ENCODE measurements around the gene THYN1. TPM values are rescaled to one million over a fixed set of nuclear protein-coding genes. Genes with fewer than 3 reads are reported as not detected.

THYN1 gene
- total RNA-seq, 2 donors from 2014 or later = 72.7 to 81.0 TPM

DNA sequence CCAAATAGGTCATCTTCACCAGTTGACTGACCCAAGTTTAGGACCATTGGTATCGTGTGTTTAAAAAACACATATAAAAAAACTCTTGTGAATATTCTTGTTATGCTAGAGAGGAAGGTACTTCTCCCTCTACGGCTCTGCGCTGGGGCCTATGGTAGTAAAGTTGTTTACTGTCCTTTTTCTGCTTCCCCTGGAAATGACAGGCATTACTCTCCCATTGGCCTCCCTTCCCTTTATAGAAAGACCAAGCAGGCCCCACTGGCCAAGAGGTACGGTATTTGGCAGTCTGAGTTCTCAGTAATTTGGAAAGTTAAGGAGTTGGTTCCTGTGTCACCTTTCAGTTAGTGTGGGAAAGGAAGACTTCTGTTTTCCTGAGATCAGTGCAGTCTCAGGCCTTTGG lies 6.5 kb downstream of the THYN1 start:
- no peak overlapping the region for H3K4me3 Mint-ChIP-seq
- peaks cover 7% of the 10 kb centered on the region for H3K4me1 Mint-ChIP-seq
- H3K36me3 Mint-ChIP-seq (ENCODE audit: low read depth) = peaks cover 94% of the 10 kb centered on the region
- peak overlapping the region; percentile 83 for H3K27ac Mint-ChIP-seq
- H3K9me3 Mint-ChIP-seq = no peaks in the 10 kb centered on the region
- no peak for ATAC-seq (replicated peaks)
- no peaks in the 10 kb centered on the region for H3K27me3 Mint-ChIP-seq

DNA sequence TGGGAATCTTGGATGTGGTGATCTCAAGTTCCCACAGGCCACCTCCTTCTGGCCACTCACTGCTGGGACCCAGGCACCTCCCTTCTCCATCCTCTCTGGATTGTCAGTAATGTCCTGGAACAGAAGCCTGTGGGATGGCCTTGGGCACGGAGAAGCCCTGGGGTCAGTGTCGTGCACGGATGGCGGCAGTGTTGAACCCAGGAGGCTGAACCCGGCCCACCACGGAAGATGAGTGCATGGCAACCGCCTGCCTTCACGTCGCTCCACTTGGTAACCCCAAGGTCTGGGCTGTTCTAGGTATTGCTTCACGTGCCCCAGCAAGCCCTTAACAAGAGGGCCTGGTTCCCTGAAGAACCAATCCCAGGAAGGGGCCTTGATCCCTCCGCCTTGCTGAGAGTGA lies 7.1 kb downstream of the THYN1 start:
- Mint-ChIP-seq H3K36me3 (ENCODE audit: low read depth) (peaks cover 89% of the 10 kb centered on the region), H3K27ac (no peak overlapping the region)
- no peak for ATAC-seq (replicated peaks)

DNA sequence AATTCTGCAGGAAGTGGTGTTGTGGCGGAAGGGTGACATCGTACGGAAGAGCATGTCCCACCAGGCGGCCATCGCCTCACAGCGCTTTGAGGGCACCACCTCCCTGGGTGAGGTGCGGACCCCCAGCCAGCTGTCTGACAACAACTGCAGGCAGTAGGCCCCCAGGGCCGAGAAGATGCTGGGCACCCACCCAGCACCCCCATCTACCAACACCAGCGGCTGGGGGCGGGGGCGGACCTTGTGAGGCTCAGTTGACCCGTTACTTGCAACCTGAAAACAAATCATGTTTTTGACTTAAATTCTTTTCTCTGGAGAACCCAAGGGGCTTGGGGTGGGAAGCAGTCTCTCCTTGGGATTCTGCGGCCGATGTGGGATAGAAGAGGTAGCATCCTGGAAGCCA lies 7.7 kb downstream of the THYN1 start:
- peaks cover 7% of the 10 kb centered on the region for H3K4me1 Mint-ChIP-seq
- peaks cover 83% of the 10 kb centered on the region for H3K36me3 Mint-ChIP-seq (ENCODE audit: low read depth)
- H3K4me3 Mint-ChIP-seq = no peak overlapping the region
- no peak overlapping the region for H3K27ac Mint-ChIP-seq
- no peak for ATAC-seq (replicated peaks)
- no peaks in the 10 kb centered on the region for H3K27me3 Mint-ChIP-seq
- no peaks in the 10 kb centered on the region for H3K9me3 Mint-ChIP-seq

More for the DNA sequence above, 7.1 kb downstream of the THYN1 start:
- peaks cover 7% of the 10 kb centered on the region for H3K4me1 Mint-ChIP-seq
- H3K27me3 Mint-ChIP-seq = no peaks in the 10 kb centered on the region
- no peaks in the 10 kb centered on the region for H3K9me3 Mint-ChIP-seq
- H3K4me3 Mint-ChIP-seq = no peak overlapping the region

DNA sequence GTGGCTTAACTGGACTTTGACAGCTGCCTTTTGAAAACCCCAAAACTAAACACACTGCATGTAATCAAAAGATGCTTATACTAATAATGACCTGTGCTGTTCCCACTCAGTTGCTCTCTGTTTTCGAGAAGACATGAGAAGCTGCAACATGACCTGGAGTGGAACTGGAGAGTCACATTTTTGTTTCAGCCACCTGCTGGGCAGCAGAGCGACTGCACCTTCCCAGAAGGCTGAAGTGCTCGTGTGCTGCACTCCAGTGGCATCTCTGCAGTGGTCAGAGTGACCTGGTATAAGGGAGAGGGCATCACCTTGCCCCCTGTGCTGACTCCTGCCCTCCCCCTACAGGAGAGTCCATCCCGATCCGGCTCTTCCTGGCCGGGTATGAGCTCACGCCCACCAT lies 8.6 kb downstream of the THYN1 start:
- Mint-ChIP-seq H3K27me3 (no peaks in the 10 kb centered on the region), H3K27ac (peak overlapping the region; percentile 20), H3K4me1 (peaks cover 7% of the 10 kb centered on the region), H3K36me3 (ENCODE audit: low read depth) (peaks cover 83% of the 10 kb centered on the region), H3K9me3 (no peaks in the 10 kb centered on the region), H3K4me3 (no peak overlapping the region)
- no peak for ATAC-seq (replicated peaks)

DNA sequence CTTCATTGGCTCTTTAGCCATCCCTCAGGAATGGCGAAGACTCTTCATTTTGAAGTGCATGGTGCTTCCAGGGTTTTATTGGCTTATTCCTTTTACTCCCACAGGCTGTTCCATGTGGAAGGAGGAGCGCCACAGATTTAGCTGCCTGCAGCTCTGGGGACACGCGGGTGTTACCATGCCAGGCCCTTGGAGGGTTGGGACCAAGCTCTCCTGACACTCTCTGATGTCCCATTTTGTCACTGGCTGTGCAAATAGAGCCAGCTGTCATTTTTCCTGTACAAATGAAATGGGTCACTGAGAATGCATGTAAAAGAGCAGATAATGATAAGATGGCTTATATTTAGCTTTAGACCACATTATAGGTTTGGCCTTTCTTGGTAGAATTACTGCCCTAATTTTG lies 9.2 kb downstream of the THYN1 start:
- Mint-ChIP-seq H3K27me3 (no peaks in the 10 kb centered on the region), H3K9me3 (no peaks in the 10 kb centered on the region), H3K27ac (peak overlapping the region; percentile 45), H3K4me3 (no peak overlapping the region), H3K36me3 (ENCODE audit: low read depth) (peaks cover 76% of the 10 kb centered on the region), H3K4me1 (peaks cover 7% of the 10 kb centered on the region)
- ATAC-seq (replicated peaks) = no peak

DNA sequence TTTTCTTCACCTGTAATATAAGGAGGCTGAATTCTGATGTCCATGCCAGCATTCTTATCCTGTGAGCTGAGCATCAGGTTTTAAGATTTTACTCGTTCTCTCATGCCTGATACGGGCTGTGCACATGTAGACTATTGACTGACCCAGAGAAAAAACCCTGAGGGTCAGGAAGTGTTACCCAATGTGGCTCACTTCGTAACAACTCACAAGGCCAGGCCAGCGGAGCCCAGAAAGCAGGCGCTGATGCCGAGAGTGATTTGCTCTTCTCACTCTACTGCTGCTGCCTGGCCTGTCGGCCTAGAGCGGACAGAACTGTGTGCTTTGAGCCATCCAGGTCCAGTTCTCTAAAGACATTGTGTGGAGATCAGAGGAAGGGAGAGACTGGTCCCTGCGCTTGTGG lies 10.8 kb downstream of the THYN1 start:
- H3K9me3 Mint-ChIP-seq = no peaks in the 10 kb centered on the region
- no peaks in the 10 kb centered on the region for H3K27me3 Mint-ChIP-seq

DNA sequence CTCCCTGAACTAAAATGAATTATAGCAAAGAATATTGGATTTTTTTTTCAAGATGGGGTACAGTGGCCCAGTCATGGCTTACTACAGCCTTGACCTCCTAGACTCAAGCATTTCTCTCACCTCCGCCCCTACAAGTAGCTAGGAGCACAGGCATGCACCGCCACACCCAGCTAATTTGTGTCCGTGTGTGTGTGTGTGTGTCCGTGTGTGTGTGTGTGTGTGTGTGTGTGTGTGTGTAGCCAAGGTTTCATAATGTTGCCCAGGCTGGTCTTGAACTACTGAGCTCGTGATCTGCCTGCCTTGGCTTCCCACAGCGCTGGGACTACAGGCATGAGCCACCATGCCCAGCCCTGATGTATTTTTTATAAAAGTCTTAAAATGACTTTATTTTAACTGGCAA lies 12.6 kb downstream of the THYN1 start:
- Mint-ChIP-seq H3K27me3 (no peaks in the 10 kb centered on the region), H3K36me3 (ENCODE audit: low read depth) (peaks cover 71% of the 10 kb centered on the region), H3K4me3 (no peak overlapping the region), H3K9me3 (no peaks in the 10 kb centered on the region), H3K27ac (no peak overlapping the region), H3K4me1 (no peaks in the 10 kb centered on the region)
- no peak for ATAC-seq (replicated peaks)

More for the DNA sequence above, 10.8 kb downstream of the THYN1 start:
- H3K4me3 Mint-ChIP-seq = no peak overlapping the region
- no peak for ATAC-seq (replicated peaks)
- peak overlapping the region; percentile 45 for H3K27ac Mint-ChIP-seq
- peaks cover 71% of the 10 kb centered on the region for H3K36me3 Mint-ChIP-seq (ENCODE audit: low read depth)
- H3K4me1 Mint-ChIP-seq = no peaks in the 10 kb centered on the region

DNA sequence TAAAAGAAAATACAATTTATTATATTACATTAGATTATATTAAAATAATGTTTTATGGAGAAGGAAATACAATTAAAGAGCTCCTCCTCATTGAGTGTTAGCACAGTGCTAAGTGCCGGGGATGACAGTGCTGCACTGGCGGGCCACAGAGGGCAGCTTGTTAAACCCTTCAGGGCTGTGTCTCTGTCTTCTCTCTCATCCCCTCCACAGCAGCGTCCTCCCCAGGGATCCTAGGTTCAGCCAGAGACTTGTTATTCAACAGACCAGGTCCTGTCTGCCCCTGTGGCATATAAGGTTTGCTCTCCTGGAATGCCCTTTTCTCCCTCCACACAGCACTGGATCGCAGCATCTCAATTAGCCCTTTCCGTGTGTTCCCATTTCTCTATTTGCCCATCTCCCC lies 14.2 kb downstream of the THYN1 start:
- no peaks in the 10 kb centered on the region for H3K9me3 Mint-ChIP-seq
- peaks cover 67% of the 10 kb centered on the region for H3K36me3 Mint-ChIP-seq (ENCODE audit: low read depth)
- no peak overlapping the region for H3K27ac Mint-ChIP-seq
- no peak for ATAC-seq (replicated peaks)
- no peaks in the 10 kb centered on the region for H3K27me3 Mint-ChIP-seq
- no peak overlapping the region for H3K4me3 Mint-ChIP-seq
- H3K4me1 Mint-ChIP-seq = no peaks in the 10 kb centered on the region

DNA sequence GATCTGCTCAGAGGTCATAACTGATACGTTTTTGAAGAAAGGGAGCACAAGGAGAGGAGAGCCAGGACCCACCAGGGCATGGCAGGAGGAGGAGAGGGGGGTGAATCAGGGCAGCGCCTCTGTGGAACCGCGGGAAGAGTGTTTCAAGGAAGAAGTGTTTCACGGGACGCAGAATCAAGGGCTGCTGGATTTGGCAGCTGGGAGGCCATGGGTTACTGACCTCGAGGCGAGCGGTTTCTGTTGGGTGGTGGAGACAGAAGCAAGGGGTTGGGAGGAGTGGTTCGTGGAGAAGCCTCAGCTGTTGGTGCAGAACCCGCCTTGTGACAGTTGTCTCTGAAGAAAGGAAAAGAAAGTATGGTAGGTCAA lies 15.6 kb downstream of the THYN1 start:
- Mint-ChIP-seq H3K27ac (peak overlapping the region; percentile 73), H3K4me1 (peaks cover 4% of the 10 kb centered on the region), H3K4me3 (no peak overlapping the region), H3K36me3 (ENCODE audit: low read depth) (peaks cover 53% of the 10 kb centered on the region), H3K27me3 (no peaks in the 10 kb centered on the region), H3K9me3 (no peaks in the 10 kb centered on the region)
- no peak for ATAC-seq (replicated peaks)

DNA sequence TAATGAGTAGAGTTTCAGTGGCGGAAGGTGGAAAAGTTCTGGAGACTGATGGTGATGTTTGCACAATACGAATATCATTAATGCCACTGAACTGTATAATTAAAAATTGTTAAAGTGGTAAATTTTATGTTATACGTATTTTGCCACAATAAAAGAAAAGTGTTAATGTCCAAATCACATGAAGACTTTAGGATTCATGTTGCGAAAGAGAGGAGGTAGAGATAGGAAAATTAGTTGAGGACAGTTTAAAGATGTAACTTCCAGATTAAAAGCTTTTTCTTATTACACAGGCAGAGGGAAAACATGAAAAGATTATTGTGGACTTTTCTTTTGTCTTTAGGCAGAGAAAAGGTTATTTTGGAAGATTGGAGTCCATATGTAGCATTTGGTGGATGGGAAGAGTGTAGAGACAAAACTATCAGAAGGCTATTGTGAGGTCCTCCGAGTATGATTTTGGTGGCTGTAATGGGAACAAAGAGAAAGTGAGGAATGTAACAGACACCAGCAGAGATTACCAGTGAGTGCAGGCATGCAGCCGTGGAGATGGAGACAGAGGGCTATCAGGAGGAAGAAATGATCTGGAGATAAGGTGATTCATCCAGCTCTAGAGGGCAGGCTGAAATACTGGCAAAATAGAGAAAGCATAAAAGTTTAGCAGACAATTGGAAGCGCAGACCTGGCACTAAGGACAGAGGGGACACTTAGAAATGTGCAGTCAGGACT lies 16.2 kb downstream of the THYN1 start:
- Mint-ChIP-seq H3K36me3 (ENCODE audit: low read depth) (peaks cover 47% of the 10 kb centered on the region), H3K9me3 (no peaks in the 10 kb centered on the region), H3K27ac (peak overlapping the region; percentile 73), H3K27me3 (no peaks in the 10 kb centered on the region), H3K4me1 (peaks cover 8% of the 10 kb centered on the region), H3K4me3 (no peak overlapping the region)
- ATAC-seq (replicated peaks) = no peak

DNA sequence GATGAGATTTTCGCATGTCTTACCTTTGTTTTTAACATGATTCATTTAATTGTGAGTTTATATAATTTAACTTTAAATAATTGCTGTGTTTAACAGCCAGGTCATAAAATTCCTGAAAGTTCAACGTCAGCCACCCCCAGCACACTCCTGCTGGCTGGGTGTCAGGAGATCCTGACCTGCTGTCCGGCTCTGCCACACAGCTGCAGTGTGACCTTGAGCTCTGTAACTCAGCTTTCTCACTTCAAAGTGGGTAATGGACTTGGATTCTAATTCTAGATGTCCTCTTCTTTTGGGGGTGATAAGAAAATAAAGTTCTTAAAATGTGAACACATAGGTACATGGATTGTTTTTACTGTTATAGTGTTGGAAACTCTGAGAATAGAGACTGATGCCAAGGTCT lies 17.8 kb downstream of the THYN1 start:
- Mint-ChIP-seq H3K36me3 (ENCODE audit: low read depth) (peaks cover 44% of the 10 kb centered on the region), H3K27me3 (no peaks in the 10 kb centered on the region), H3K9me3 (no peaks in the 10 kb centered on the region)

DNA sequence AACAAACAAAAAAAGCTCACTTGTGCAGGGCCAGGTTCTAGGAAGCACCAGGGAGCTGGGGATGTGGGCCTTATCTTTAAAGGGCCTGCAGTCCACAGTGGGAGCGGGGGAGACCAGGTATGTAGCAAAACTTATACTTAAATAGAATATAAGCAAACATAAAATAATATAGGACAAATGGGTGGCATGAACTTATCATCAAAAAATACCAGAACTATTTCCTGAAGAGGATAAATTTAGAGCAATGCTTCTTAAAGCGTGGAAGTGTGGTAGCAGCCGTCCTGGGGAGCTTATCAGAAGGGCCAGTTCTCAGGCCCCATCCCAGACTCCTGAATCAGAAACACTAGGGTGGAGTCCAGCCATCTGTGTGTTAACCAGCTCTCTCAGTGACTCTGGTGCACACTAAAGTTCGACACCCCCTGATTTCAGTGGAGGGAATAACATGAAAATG lies 19.4 kb downstream of the THYN1 start:
- no peak overlapping the region for H3K27ac Mint-ChIP-seq
- no peaks in the 10 kb centered on the region for H3K27me3 Mint-ChIP-seq
- H3K4me1 Mint-ChIP-seq = peaks cover 27% of the 10 kb centered on the region
- peaks cover 36% of the 10 kb centered on the region for H3K36me3 Mint-ChIP-seq (ENCODE audit: low read depth)
- ATAC-seq (replicated peaks) = no peak
- no peaks in the 10 kb centered on the region for H3K9me3 Mint-ChIP-seq
- H3K4me3 Mint-ChIP-seq = no peak overlapping the region

More for the DNA sequence above, 17.8 kb downstream of the THYN1 start:
- Mint-ChIP-seq H3K27ac (no peak overlapping the region), H3K4me1 (peaks cover 13% of the 10 kb centered on the region), H3K4me3 (no peak overlapping the region)
- ATAC-seq (replicated peaks) = no peak

DNA sequence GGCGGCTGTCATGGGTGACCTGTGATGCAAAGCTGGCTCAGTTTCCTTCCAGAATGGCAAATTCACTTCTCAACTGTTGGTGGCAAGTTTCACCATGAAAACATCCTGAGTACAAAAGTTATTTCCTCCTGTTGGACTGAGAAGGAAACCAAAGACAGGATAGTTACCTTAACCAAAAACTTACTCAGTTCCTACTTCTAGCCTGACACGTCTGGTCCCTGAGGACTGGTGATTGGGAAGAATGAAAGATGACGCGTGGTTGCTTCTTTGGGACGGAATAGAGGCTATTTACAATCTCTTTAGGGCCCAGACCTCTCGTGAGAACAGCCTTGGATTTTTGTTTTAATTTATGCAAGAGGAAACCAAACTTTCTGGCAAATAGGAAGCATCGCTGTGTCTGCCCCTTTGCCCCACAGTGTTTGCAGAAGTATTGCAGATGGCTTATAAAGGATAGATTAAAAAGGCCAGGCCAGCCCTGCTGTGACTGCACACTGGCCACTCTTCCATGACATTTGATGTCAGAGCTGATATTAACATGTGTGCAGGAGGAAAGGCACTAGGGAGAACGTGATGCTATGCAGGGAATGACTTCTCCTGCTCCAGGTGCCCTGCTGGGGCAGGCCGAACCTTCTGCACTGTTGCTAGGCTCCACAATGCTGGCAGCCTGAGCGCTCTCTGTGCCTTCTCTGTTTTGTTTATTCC lies 21.0 kb downstream of the THYN1 start:
- H3K36me3 Mint-ChIP-seq (ENCODE audit: low read depth) = peaks cover 29% of the 10 kb centered on the region
- no peak overlapping the region for H3K4me3 Mint-ChIP-seq
- H3K4me1 Mint-ChIP-seq = peaks cover 36% of the 10 kb centered on the region
- no peaks in the 10 kb centered on the region for H3K9me3 Mint-ChIP-seq
- no peak for ATAC-seq (replicated peaks)
- peak overlapping the region; percentile 59 for H3K27ac Mint-ChIP-seq
- H3K27me3 Mint-ChIP-seq = no peaks in the 10 kb centered on the region

DNA sequence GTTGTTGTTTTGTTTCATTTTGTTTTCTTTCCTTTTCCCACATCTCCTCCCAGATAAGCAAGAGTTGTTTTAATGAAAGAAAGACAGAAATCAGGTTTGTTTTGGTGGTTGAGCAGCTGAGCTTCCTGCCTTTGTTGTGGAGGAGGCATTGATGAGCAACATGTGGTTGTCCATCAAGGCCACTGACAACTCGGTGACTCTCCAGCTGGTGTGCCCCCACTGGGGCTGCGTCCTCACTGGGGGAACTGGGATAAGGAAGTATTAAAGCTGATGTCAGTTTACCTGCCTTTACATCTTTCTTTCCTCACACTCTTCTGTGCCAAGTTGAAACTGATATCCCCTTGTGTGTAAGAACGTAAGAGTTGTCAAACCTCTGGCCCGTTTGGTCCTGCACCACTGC lies 22.8 kb downstream of the THYN1 start:
- H3K4me1 Mint-ChIP-seq = peaks cover 39% of the 10 kb centered on the region
- peak overlapping the region; percentile 19 for H3K4me3 Mint-ChIP-seq
- peaks cover 11% of the 10 kb centered on the region for H3K36me3 Mint-ChIP-seq (ENCODE audit: low read depth)
- H3K27me3 Mint-ChIP-seq = no peaks in the 10 kb centered on the region
- H3K9me3 Mint-ChIP-seq = no peaks in the 10 kb centered on the region
- peak; percentile 18 for ATAC-seq (replicated peaks)
- peak overlapping the region; percentile 61 for H3K27ac Mint-ChIP-seq

DNA sequence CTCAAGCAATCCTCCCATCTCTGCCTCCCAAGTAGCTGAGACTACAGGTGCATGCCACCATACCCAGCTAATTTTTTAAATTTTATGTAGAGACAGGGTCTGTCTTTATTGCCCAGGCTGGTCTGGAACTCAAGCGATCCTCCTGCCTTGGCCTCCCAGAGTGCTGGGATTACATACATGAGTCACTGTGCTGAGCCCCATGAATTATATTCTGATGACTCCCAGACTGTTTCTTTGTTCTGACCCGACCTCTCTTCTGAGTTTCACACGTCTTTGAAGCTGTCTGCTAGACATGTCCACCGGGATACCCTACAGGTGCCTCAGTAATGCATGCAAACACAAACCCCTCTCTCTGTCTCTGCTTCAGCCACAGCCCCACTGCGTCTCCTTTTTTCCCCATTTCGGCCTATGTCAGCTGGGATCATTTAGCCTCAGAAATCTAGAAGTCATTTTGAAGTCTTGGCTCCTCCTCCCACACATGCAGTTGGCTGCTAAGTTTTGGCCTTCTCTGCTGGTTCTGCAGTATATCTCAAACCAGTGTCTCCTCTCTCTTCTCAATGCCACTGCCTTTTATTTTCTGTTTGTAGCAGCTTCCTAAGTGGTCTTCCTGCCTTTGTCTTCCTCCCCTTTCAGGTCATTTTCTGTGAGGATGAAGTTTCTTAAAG lies 23.9 kb downstream of the THYN1 start:
- H3K4me3 Mint-ChIP-seq = peak overlapping the region; percentile 19

More for the DNA sequence above, 23.9 kb downstream of the THYN1 start:
- H3K4me1 Mint-ChIP-seq = peaks cover 39% of the 10 kb centered on the region
- H3K36me3 Mint-ChIP-seq (ENCODE audit: low read depth) = peaks cover 5% of the 10 kb centered on the region
- H3K9me3 Mint-ChIP-seq = no peaks in the 10 kb centered on the region
- H3K27me3 Mint-ChIP-seq = no peaks in the 10 kb centered on the region
- H3K27ac Mint-ChIP-seq = peak overlapping the region; percentile 61
- ATAC-seq (replicated peaks) = no peak
